HT1080 (cell line): Measurements from ENCODE around the gene SIRT7. TPM values are rescaled to one million over a fixed set of nuclear protein-coding genes. Genes with fewer than 3 reads are reported as not detected.

Experiments
- DNase-seq: peaks from one replicate; pipeline ENCODE4 v3.0.0-alpha.2; 2015; ENCODE audit warnings: low read depth
- total RNA-seq: library from RNA; depleted of rRNA; stranded (reverse); fragments of >200 nt; shearing (Covaris generic); gene quantifications from 2 replicates; pipeline ENCODE4 v1.2.3, GENCODE V29; 2014

The SIRT7 gene
- total RNA-seq, 1 experiment from 2014 or later = 19.4 TPM

- DNase-seq = no peak
Observed at GRCh38 chr17:81907219-81908145, 10.5 kb downstream of the SIRT7 start.

GRCh38 chr17:81906476-81907218 lies 11.3 kb downstream of the SIRT7 start:
- no peak for DNase-seq

GRCh38 chr17:81905993-81906392 lies 12.0 kb downstream of the SIRT7 start:
- no peak for DNase-seq

GRCh38 chr17:81905424-81905875 lies 12.5 kb downstream of the SIRT7 start:
- DNase-seq = no peak

- no peak for DNase-seq
Observed at GRCh38 chr17:81904600-81905423, 13.2 kb downstream of the SIRT7 start.

GRCh38 chr17:81903896-81904599 lies 13.9 kb downstream of the SIRT7 start:
- DNase-seq = no peak

GRCh38 chr17:81903415-81903831 lies 14.6 kb downstream of the SIRT7 start:
- DNase-seq = no peak

- DNase-seq = no peak
Observed at GRCh38 chr17:81902653-81903414, 15.1 kb downstream of the SIRT7 start.

- DNase-seq = no peak
Observed at GRCh38 chr17:81902023-81902652, 15.8 kb downstream of the SIRT7 start, which contains the start of gene NPB. Gene NPB (plus strand): TSS chr17:81902238. CDS start chr17:81902278, 40 bp downstream.

- DNase-seq = no peak
Observed at GRCh38 chr17:81901167-81902022, 16.6 kb downstream of the SIRT7 start.

- no peak for DNase-seq
Observed at GRCh38 chr17:81900181-81900820, 17.7 kb downstream of the SIRT7 start.

- no peak for DNase-seq
Observed at GRCh38 chr17:81899514-81900166, 18.3 kb downstream of the SIRT7 start.

GRCh38 chr17:81898885-81899284 lies 19.1 kb downstream of the SIRT7 start:
- DNase-seq = no peak

GRCh38 chr17:81898029-81898866 lies 19.7 kb downstream of the SIRT7 start:
- DNase-seq = peak; percentile 97

- DNase-seq = no peak
Observed at GRCh38 chr17:81895400-81895799, 22.6 kb downstream of the SIRT7 start.

GRCh38 chr17:81891303-81891552 lies 26.7 kb downstream of the SIRT7 start:
- no peak for DNase-seq
